NT2/D1 (cell line): ENCODE data around the gene VRK3.

Source experiments
- SUZ12 ChIP-seq: IDR thresholded peaks from 2 replicates; pipeline ENCODE4 v1.6.1; 2011; ENCODE audit not compliant: insufficient read length, insufficient read depth; ENCODE audit errors: extremely low read depth
- YY1 ChIP-seq: IDR thresholded peaks from 2 replicates; pipeline ENCODE4 v1.6.1; 2011; ENCODE audit not compliant: insufficient read length, insufficient read depth
- ZNF274 ChIP-seq: IDR thresholded peaks from 2 replicates; pipeline ENCODE4 v1.6.1; 2011; ENCODE audit warnings: mild to moderate bottlenecking, low read depth, low read length

DNA sequence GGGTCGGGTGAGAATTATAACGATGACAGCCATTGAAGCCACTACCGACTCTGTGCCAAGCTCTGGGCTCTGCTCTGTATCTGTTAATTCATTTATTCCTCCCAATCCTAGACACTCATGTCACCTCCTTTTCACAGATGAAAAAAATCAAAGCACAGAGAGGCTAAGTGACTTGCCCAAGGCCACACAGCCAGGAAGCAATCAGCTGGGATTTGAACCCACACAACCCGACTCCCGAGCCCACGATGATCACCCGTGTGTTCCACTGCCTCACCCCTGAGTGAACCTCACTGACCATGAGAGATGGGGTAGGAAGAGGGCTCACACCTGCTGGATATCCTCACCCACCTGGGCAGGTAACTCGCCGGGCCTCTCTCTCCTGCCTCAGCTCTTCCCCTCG lies 40.8 kb upstream of the VRK3 start:
- TF ChIP-seq ZNF274 (no peak), YY1 (no peak), SUZ12 (no peak)
